MM.1S (cell line): ENCODE results near the gene MINK1.

Source experiments
- DNase-seq: peaks from one replicate; pipeline ENCODE4 v3.0.0-alpha.2; 2015
- H2AFZ ChIP-seq: fragments of 300-600 bp; sonication (generic); 2 replicates; pipeline ENCODE4 v1.6.0; 2016; ENCODE audit warnings: antibody characterized with exemption, low read length
- H3F3A ChIP-seq: fragments of 300-600 bp; sonication (generic); 2 replicates; pipeline ENCODE4 v1.6.1; 2016; ENCODE audit warnings: mild to moderate bottlenecking, antibody characterized with exemption, low read length, moderate library complexity, mixed read lengths; ENCODE audit not compliant: insufficient read depth
- H3K27ac ChIP-seq: fragments of 300-600 bp; sonication (generic); 2 replicates; pipeline ENCODE4 v1.5.1; 2016; ENCODE audit warnings: mild to moderate bottlenecking, low read length
- H3K27me3 ChIP-seq: fragments of 300-600 bp; sonication (generic); replicated peaks from 2 replicates; pipeline ENCODE4 v1.6.0; 2016; ENCODE audit warnings: low read length; ENCODE audit not compliant: insufficient read depth
- H3K36me3 ChIP-seq: fragments of 300-600 bp; sonication (generic); replicated peaks from 2 replicates; pipeline ENCODE4 v1.6.1; 2016; ENCODE audit warnings: mild to moderate bottlenecking, low read length, mixed read lengths; ENCODE audit not compliant: insufficient read depth
- H3K4me1 ChIP-seq: fragments of 300-600 bp; sonication (generic); 2 replicates; pipeline ENCODE4 v1.6.1; 2016; ENCODE audit warnings: low read length, mixed read lengths
- H3K4me2 ChIP-seq: fragments of 300-600 bp; sonication (generic); 2 replicates; pipeline ENCODE4 v1.6.0; 2016; ENCODE audit warnings: low read depth, low read length
- H3K4me3 ChIP-seq: fragments of 300-600 bp; sonication (generic); 2 replicates; pipeline ENCODE4 v1.5.1; 2016; ENCODE audit warnings: low read length, mixed read lengths
- H3K79me2 ChIP-seq: fragments of 300-600 bp; sonication (generic); 2 replicates; pipeline ENCODE4 v1.6.1; 2016; ENCODE audit warnings: mixed run types, low read length, mixed read lengths
- H3K9ac ChIP-seq: fragments of 300-600 bp; sonication (generic); 2 replicates; pipeline ENCODE4 v1.6.1; 2016; ENCODE audit warnings: low read length, mixed read lengths
- H3K9me2 ChIP-seq: fragments of 300-600 bp; sonication (generic); replicated peaks from 2 replicates; pipeline ENCODE4 v1.6.1; 2016; ENCODE audit warnings: mild to moderate bottlenecking, low read length, mixed read lengths; ENCODE audit not compliant: insufficient read depth
- H3K9me3 ChIP-seq: fragments of 300-600 bp; sonication (generic); replicated peaks from 2 replicates; pipeline ENCODE4 v1.6.1; 2016; ENCODE audit warnings: mild to moderate bottlenecking, low read length, mixed read lengths; ENCODE audit not compliant: insufficient read depth
- H4K20me1 ChIP-seq: fragments of 300-600 bp; sonication (generic); 2 replicates; pipeline ENCODE4 v1.6.1; 2016; ENCODE audit warnings: mild to moderate bottlenecking, low read length, moderate library complexity, mixed read lengths; ENCODE audit not compliant: insufficient read depth
- EZH2 ChIP-seq: fragments of 300-600 bp; sonication (generic); optimal IDR thresholded peaks from 2 replicates; pipeline ENCODE3; 2017; ENCODE audit warnings: low read depth, mild to moderate bottlenecking, antibody characterized with exemption, low read length, mixed read lengths
- EZH2phosphoT487 ChIP-seq: fragments of 300-600 bp; sonication (generic); IDR thresholded peaks from 2 replicates; pipeline ENCODE4 v1.6.1; 2018; ENCODE audit warnings: antibody characterized with exemption, low read length
- TF ChIP-seq, protein P1 (sequence below): fragments of 300-600 bp; sonication (generic); IDR thresholded peaks from 2 replicates; pipeline ENCODE4 v1.5.1; 2016; ENCODE audit warnings: antibody characterized with exemption, low read length, mixed read lengths

The MINK1 gene

DNA sequence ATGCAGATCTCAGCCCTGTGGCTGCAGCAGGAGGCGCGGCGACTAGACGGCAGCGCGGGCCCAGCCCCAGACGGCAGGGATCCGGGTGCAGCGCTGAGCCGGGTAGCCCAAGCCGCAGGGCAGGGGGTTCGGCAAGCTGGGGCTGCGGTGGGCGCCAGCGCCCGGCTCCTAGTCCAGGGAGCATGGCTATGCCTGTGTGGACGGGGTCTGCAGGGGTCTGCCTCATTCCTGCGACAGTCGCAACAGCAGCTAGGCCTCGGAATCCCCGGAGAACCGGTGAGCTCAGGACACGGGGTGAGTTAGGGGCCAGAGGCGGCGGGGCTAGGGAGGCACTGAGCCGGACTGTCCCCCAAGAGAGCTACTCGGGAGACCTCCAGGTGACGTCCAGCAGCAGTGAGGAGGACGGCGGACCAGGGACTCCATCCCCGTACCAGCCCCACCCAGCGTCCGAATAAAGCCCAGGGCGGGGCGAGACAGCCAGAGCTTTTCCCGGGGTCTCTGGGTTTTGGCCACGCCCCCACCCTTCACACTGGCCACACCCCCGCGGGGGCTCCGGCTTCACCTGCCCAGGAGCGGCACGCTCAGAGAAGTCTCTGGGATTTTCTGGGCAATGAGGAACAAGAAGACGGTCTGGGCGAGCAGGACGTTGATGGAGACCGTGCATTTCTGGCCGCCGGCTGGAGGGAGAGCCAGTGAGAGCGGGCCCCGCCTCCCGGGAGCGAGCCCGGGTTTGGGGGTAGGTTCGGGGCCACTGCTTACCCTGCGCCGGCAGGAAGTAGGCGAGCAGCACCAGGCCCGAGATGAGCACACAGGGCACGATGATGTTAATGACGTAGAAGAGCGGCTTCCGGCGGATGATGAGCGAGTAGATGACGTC lies 67.3 kb downstream of the MINK1 start:
- Histone ChIP-seq H3K9me2 (no peaks in the 10 kb centered on the region), H3F3A (peaks cover 11% of the 10 kb centered on the region), H3K4me1 (peaks cover 12% of the 10 kb centered on the region), H4K20me1 (no peaks in the 10 kb centered on the region), H3K9ac (no peak overlapping the region), H2AFZ (no peak overlapping the region), H3K79me2 (no peaks in the 10 kb centered on the region), H3K4me3 (no peak overlapping the region), H3K27me3 (no peaks in the 10 kb centered on the region), H3K9me3 (no peaks in the 10 kb centered on the region), H3K27ac (no peak overlapping the region), H3K4me2 (no peak overlapping the region), H3K36me3 (no peaks in the 10 kb centered on the region)
- no peak for DNase-seq
- TF ChIP-seq, protein P1, sequence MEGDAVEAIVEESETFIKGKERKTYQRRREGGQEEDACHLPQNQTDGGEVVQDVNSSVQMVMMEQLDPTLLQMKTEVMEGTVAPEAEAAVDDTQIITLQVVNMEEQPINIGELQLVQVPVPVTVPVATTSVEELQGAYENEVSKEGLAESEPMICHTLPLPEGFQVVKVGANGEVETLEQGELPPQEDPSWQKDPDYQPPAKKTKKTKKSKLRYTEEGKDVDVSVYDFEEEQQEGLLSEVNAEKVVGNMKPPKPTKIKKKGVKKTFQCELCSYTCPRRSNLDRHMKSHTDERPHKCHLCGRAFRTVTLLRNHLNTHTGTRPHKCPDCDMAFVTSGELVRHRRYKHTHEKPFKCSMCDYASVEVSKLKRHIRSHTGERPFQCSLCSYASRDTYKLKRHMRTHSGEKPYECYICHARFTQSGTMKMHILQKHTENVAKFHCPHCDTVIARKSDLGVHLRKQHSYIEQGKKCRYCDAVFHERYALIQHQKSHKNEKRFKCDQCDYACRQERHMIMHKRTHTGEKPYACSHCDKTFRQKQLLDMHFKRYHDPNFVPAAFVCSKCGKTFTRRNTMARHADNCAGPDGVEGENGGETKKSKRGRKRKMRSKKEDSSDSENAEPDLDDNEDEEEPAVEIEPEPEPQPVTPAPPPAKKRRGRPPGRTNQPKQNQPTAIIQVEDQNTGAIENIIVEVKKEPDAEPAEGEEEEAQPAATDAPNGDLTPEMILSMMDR, result no peak
- TF ChIP-seq EZH2phosphoT487 (no peak), EZH2 (no peak)

DNA sequence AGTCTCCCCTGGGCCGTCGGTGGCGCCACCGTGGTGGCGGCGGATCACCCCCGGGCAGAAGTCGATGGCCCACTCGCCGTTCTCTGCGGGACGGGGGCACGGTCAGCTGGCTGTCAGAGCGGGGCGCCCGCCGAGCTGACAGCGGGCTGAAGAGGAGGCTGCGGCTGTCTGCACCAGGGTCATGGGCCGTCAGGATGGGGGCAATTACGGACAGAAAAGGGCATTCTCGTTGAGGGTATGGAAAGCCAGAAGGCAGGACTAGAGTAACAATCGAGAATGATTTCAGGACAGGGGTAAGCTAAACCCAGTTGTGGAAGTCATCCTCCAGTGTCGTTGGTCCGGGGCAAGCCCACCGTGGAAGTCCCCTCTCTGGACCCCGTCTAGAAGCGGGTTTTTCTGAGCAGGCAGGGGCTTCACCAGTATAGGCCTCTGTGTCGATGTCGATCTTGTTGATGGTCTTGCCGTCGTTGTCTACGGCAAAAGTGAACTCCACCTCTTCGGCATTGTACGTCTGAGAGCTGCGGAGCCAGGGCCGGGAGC lies 68.0 kb downstream of the MINK1 start:
- Histone ChIP-seq H3K9me3 (no peaks in the 10 kb centered on the region), H3K79me2 (no peaks in the 10 kb centered on the region), H3K4me2 (no peak overlapping the region), H3K9ac (no peak overlapping the region), H3K36me3 (no peaks in the 10 kb centered on the region), H3K27ac (no peak overlapping the region), H2AFZ (no peak overlapping the region), H4K20me1 (no peaks in the 10 kb centered on the region), H3K4me3 (no peak overlapping the region), H3K27me3 (no peaks in the 10 kb centered on the region), H3F3A (peaks cover 11% of the 10 kb centered on the region), H3K9me2 (no peaks in the 10 kb centered on the region), H3K4me1 (peaks cover 12% of the 10 kb centered on the region)
- TF ChIP-seq, protein P1, result no peak
- TF ChIP-seq EZH2 (no peak), EZH2phosphoT487 (no peak)
- no peak for DNase-seq

DNA sequence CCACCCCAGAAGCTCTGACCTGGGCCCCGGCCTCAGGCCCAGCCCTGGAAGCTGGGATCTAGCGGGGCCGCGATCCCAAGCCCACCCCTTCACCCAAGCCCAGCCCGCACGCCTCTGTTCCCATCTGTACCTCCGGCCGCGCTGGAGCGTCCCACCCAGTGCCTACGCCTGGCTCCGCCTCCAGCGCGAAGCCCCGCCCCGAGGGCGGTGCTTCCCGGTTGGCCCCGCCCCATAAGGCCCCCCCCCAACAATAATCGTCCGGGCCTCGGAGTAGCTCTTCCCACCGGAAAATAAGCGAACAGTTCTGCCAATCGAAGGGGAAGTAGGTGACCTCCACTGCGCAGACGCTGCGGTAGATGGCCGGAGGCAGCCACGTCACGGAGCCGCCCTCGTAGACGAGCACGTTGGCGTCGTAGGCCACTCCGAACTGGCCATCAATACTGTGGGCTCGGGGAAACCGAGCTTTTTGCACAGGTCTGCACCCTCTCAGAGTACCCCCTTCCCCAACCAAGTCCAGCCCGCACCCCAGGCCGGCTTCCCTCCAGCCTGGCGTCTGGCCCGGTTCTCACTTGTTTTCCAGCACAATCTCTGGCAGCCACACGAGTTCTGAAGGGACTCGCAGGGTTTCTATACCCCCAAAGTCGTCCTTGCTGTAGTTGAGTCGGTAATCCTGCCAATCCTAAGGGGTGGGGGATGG lies 68.7 kb downstream of the MINK1 start:
- Histone ChIP-seq H3K4me2 (no peak overlapping the region), H3K4me1 (peaks cover 12% of the 10 kb centered on the region), H3K36me3 (no peaks in the 10 kb centered on the region), H3F3A (peaks cover 11% of the 10 kb centered on the region), H3K27me3 (no peaks in the 10 kb centered on the region), H3K9me2 (no peaks in the 10 kb centered on the region), H4K20me1 (no peaks in the 10 kb centered on the region), H3K27ac (no peak overlapping the region), H3K79me2 (no peaks in the 10 kb centered on the region), H3K4me3 (no peak overlapping the region), H2AFZ (no peak overlapping the region), H3K9me3 (no peaks in the 10 kb centered on the region), H3K9ac (no peak overlapping the region)
- no peak for DNase-seq
- no peak for TF ChIP-seq EZH2
- TF ChIP-seq EZH2phosphoT487, result no peak
